ENCODE results near the gene CIT. TPM values are rescaled to one million over a fixed set of nuclear protein-coding genes. Genes with fewer than 3 reads are reported as not detected.

Gene CIT
- total RNA-seq, 4 donors from 2014 or later: 6.1 to 20.3 (median 10.0) TPM

DNA sequence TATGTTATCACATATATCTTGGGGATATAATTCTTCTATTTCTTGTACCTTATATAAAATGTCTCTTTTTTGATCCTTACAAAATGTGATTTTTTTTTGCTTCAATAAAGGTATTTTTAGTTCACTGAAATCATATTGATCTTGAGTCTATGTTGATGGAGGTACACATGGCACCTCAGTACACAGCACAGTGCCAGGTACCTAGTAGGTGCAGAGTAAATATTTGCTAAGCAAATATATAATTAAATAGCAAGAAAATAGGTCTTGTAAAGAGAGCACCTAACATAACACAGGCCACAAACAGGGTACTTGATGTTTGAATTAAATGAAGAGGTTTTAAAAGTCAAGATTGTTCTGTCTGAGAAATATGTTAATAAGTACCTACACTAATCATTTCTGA is 69.7 kb downstream of the CIT start:
- no peaks in the 10 kb centered on the region for H3K36me3 ChIP-seq
- DNase-seq (ENCODE audit: low spot score in 2 of 2): no peak
- H3K9me3 ChIP-seq: no peaks in the 10 kb centered on the region
- H3K27me3 ChIP-seq: no peaks in the 10 kb centered on the region
- no peak overlapping the region for H3K27ac ChIP-seq
- no peak for TF ChIP-seq POLR2AphosphoS5 (IDR thresholded peaks at IDR 0.05)
- TF ChIP-seq EP300 (IDR thresholded peaks at IDR 0.05): no peak
- TF ChIP-seq, protein P1, sequence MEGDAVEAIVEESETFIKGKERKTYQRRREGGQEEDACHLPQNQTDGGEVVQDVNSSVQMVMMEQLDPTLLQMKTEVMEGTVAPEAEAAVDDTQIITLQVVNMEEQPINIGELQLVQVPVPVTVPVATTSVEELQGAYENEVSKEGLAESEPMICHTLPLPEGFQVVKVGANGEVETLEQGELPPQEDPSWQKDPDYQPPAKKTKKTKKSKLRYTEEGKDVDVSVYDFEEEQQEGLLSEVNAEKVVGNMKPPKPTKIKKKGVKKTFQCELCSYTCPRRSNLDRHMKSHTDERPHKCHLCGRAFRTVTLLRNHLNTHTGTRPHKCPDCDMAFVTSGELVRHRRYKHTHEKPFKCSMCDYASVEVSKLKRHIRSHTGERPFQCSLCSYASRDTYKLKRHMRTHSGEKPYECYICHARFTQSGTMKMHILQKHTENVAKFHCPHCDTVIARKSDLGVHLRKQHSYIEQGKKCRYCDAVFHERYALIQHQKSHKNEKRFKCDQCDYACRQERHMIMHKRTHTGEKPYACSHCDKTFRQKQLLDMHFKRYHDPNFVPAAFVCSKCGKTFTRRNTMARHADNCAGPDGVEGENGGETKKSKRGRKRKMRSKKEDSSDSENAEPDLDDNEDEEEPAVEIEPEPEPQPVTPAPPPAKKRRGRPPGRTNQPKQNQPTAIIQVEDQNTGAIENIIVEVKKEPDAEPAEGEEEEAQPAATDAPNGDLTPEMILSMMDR (IDR thresholded peaks at IDR 0.05): no peak
- no peak for TF ChIP-seq POLR2A (IDR thresholded peaks at IDR 0.05)
- no peak overlapping the region for H3K4me3 ChIP-seq
- peaks cover 20% of the 10 kb centered on the region for H3K4me1 ChIP-seq

DNA sequence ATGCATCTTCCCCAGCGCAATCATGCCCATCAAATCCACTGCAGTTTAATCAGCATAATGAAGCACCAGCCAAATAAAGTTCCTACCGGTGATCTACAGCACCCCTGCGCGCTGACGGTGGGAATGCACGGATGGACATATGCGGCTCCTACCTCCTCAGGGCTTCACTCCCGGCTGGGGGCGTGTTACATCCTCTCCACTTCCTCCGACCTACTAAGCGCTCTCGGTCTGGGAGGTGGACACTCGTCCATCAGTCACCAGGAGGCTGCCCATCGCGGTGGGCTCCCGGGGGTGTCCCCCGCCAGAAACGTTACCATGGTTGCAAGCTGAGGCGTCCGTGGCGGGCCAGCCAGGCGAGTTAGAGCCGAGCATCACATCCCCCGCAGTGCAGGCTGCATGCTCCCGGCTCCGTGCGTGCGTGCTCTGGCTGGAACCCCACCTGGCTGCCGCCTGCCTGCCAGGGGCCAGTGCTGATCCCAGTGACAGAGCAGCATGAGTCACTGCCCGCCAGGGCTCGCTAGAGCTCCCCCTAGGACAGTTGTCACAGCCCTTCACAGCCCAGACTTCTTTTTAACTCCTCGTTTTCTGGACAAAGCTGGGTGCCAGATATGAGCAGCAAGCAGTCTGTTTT is 73.0 kb downstream of the CIT start:
- peak overlapping the region; percentile 36 for H3K4me3 ChIP-seq
- DNase-seq (ENCODE audit: low spot score in 2 of 2): peak in 1 of 2 donors; percentile 63
- no peaks in the 10 kb centered on the region for H3K36me3 ChIP-seq
- no peak overlapping the region for H3K27ac ChIP-seq
- 49% methylated on average over 25 of the region's 32 CpGs for WGBS
- H3K9me3 ChIP-seq: no peaks in the 10 kb centered on the region
- H3K4me1 ChIP-seq: peaks cover 21% of the 10 kb centered on the region
- TF ChIP-seq EP300 (IDR thresholded peaks at IDR 0.05): no peak
- TF ChIP-seq, protein P1 (IDR thresholded peaks at IDR 0.05): peak in 1 of 2 donors; percentile 31
- no peak for TF ChIP-seq POLR2A (IDR thresholded peaks at IDR 0.05)
- no peaks in the 10 kb centered on the region for H3K27me3 ChIP-seq

DNA sequence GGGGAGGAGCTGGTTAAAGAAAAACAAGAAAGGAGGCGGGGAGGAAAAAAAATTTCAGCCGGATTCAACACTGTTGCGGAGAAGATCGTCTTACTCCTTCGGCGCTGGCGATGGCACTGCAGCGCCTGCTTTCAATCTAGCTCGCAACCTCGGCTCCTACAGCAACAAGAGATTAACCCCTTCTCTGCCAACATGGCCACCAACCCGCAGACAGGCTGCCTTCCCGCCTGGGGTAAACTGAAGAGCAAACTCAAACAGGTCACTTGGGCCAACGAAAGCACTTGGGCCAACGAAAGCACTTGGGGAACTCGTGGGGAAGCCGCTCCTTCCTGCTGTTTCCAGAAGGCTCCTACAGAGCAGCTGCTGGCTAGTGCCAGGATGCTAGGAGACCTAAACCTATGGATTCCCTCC is 73.7 kb downstream of the CIT start:
- Histone ChIP-seq H3K4me3 (peak overlapping the region; percentile 36), H3K4me1 (peaks cover 21% of the 10 kb centered on the region), H3K9me3 (no peaks in the 10 kb centered on the region), H3K27ac (no peak overlapping the region), H3K36me3 (no peaks in the 10 kb centered on the region), H3K27me3 (no peaks in the 10 kb centered on the region)
- no peak for TF ChIP-seq EP300 (IDR thresholded peaks at IDR 0.05)
- TF ChIP-seq POLR2AphosphoS5 (IDR thresholded peaks at IDR 0.05): no peak
- TF ChIP-seq, protein P1 (IDR thresholded peaks at IDR 0.05): no peak
- TF ChIP-seq POLR2A (IDR thresholded peaks at IDR 0.05): no peak
- DNase-seq (ENCODE audit: low spot score in 2 of 2): no peak
- 28% methylated on average over 16 of the region's 16 CpGs for whole genome bisulfite sequencing

DNA sequence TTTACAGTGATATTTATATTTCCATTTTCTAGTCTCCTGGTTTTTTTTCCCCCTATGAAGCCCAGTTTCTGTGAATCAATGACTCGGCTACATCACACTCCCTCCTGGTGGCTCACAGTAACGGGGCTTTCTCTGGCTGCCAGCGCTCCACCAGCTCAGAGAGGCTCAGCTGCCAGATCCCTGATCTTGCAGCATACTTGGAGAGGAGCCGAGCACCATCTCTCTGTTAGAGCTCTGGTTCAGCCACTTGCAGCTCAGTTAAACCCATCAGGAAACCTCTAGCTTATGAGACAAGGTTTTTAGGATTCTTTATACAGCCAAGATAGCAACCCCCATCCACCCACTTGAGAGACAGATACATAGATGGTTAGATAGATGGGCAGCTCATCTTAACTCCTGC is 74.6 kb downstream of the CIT start:
- peak; percentile 73 to 83 for DNase-seq (ENCODE audit: low spot score in 2 of 2)
- no peaks in the 10 kb centered on the region for H3K27me3 ChIP-seq
- 45% methylated on average over 4 of the region's 4 CpGs for WGBS
- no peak overlapping the region for H3K4me3 ChIP-seq
- TF ChIP-seq, protein P1 (IDR thresholded peaks at IDR 0.05): no peak
- TF ChIP-seq POLR2AphosphoS5 (IDR thresholded peaks at IDR 0.05): no peak
- TF ChIP-seq EP300 (IDR thresholded peaks at IDR 0.05): no peak
- no peak for TF ChIP-seq POLR2A (IDR thresholded peaks at IDR 0.05)
- no peaks in the 10 kb centered on the region for H3K9me3 ChIP-seq
- H3K4me1 ChIP-seq: peaks cover 21% of the 10 kb centered on the region
- H3K27ac ChIP-seq: no peak overlapping the region
- no peaks in the 10 kb centered on the region for H3K36me3 ChIP-seq

DNA sequence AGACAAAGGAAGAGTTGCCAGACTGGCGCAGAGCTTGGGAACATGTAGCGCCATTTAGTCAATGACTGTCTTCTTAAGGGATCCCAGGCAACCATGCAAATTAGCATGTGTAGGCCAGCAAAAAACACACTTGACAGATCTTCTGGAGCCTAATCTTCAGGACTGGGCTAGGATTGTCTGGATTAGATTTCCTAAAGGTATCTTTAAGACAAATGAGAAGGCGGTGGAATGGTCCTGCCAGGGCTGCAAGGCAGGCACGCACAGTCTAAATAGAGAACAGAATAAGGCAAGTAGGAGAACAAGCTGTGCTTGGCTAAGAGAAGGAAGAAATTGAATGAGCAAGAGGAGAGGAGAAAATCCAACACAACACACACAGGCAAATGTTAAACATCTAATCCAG is 80.0 kb downstream of the CIT start:
- 98% methylated on average over 4 of the region's 4 CpGs for WGBS
- no peak overlapping the region for H3K27ac ChIP-seq
- TF ChIP-seq EP300 (IDR thresholded peaks at IDR 0.05) (no peak), POLR2A (IDR thresholded peaks at IDR 0.05) (no peak), POLR2AphosphoS5 (IDR thresholded peaks at IDR 0.05) (no peak)
- TF ChIP-seq, protein P1 (IDR thresholded peaks at IDR 0.05): no peak
- DNase-seq (ENCODE audit: low spot score in 2 of 2): no peak
- no peaks in the 10 kb centered on the region for H3K36me3 ChIP-seq
- H3K9me3 ChIP-seq: no peaks in the 10 kb centered on the region
- no peak overlapping the region for H3K4me3 ChIP-seq
- no peaks in the 10 kb centered on the region for H3K4me1 ChIP-seq
- H3K27me3 ChIP-seq: no peaks in the 10 kb centered on the region

Data from suprapubic skin (tissue), 4 donors.